Mucosa of stomach (tissue), 1 donor: Measurements from ENCODE around the gene TM4SF18.
A peak's percentile ranks its signal among the peaks of the same experiment; 100 is the strongest.
"Not testable (repeated sequence)": the region's sequence is repeated elsewhere in the genome, so short reads cannot be mapped to it uniquely, and the experiment has no call there.

ENCODE experiments used
- H3K27me3 ChIP-seq: one replicate; pipeline ENCODE4 v1.7.0; 2013; ENCODE audit warnings: mild to moderate bottlenecking, low read length; ENCODE audit not compliant: control insufficient read depth, insufficient read depth
- H3K36me3 ChIP-seq: one replicate; pipeline ENCODE4 v1.7.0; 2013; ENCODE audit warnings: low read length; ENCODE audit not compliant: control insufficient read depth, insufficient read depth
- H3K4me1 ChIP-seq: one replicate; pipeline ENCODE4 v1.7.0; 2013; ENCODE audit warnings: mild to moderate bottlenecking, low read length; ENCODE audit not compliant: control insufficient read depth, insufficient read depth
- H3K4me3 ChIP-seq: one replicate; pipeline ENCODE4 v1.7.0; 2013; ENCODE audit warnings: low read length
- H3K9ac ChIP-seq: one replicate; pipeline ENCODE4 v1.7.0; 2013; ENCODE audit warnings: mild to moderate bottlenecking, low read length, moderate library complexity
- H3K9me3 ChIP-seq: one replicate; pipeline ENCODE4 v1.7.0; 2013; ENCODE audit warnings: mild to moderate bottlenecking, low read length, moderate library complexity; ENCODE audit not compliant: control insufficient read depth
- donor health status: Pancreatic carcinoma.

The TM4SF18 gene

DNA sequence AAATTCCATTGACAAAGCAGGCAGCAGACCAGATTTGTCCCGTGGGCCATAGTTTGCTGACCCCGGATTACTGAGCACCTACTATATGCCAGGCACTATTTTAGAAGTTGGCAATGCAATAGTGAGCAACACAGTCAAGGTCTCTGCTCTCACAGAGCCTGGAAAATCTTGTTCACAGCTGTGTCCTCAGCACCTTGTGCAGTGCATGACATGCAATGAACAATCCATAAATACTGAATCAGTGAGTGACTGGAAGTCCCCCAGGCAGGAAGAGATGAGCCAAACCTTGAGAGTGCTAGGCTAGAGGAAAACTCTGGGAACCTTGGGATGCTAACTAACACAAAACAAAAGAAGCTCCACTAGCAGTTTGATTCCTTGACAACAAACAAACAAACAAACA is 29.6 kb upstream of the TM4SF18 start:
- no peaks in the 10 kb centered on the region for H3K36me3 ChIP-seq
- no peaks in the 10 kb centered on the region for H3K27me3 ChIP-seq
- H3K9me3 ChIP-seq = no peaks in the 10 kb centered on the region
- no peak overlapping the region for H3K4me3 ChIP-seq
- peaks cover 14% of the 10 kb centered on the region for H3K4me1 ChIP-seq
- H3K9ac ChIP-seq = no peak overlapping the region

DNA sequence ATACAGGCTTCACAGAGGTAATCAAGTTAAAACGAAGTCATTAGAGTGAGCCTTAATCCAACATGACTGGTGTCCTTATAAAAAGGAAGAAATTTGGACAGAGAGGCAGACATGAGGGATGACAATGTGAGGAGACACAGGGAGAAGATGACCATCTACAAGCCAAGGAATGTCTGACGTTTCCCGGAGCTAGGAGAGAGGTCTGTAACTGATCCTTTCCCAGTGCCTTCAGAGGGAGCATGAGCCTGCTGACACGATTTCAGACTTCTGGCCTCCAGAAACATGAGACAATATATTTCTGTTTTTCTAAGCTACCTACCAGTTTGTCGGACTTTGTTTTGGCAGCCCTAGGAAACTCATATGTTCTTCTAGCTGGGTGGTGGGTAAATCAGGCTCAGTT is 28.9 kb upstream of the TM4SF18 start:
- Histone ChIP-seq H3K27me3 (no peaks in the 10 kb centered on the region), H3K4me1 (peaks cover 12% of the 10 kb centered on the region), H3K36me3 (no peaks in the 10 kb centered on the region), H3K9ac (no peak overlapping the region), H3K4me3 (no peak overlapping the region), H3K9me3 (no peaks in the 10 kb centered on the region)

DNA sequence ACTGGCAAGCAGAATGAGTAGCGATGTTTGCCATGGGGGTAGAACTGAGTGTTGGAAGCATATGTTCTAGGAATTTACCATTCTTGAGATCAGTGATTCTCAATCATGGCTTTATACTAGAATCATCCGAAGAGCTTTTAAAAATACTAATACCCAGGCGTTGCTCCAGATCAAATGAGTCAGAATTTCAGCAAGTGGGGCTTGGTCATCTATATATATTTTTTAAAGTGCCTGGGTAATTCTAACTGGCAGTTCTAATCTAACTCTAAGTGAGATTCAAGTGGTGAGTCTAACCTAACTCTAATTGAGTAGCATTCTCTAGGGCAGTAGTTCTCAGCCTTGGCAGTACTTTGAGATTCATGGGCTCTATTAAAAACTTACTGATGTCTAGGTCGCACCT is 23.2 kb upstream of the TM4SF18 start:
- no peak overlapping the region for H3K9ac ChIP-seq
- no peaks in the 10 kb centered on the region for H3K9me3 ChIP-seq
- H3K4me3 ChIP-seq = no peak overlapping the region
- no peaks in the 10 kb centered on the region for H3K27me3 ChIP-seq
- H3K36me3 ChIP-seq = no peaks in the 10 kb centered on the region
- H3K4me1 ChIP-seq = peaks cover 33% of the 10 kb centered on the region

DNA sequence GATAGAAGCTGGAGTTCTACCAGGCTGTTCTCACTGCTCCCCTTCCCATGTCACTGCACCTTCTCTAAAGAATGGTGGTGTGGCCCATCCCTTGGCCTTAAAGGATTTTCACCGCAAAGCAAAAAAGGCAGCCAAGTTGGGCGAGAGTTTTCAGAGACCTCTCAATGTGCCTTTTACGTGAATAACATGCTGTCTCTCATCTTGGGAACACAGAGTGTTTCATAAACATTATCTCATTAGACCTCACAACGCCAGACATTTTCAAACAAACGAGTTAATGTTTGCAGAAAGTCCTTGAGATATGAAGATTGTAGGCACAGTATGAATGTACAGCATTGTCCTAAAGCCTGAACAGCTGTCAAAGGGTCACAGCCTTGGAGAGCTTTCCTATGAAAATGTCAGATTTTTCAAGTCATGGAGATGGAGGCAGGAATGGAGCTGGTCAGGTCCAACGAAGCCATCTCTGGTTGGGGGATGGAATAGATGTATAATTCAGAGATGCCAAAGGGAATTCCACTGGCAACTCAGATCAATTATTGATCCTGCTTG is 22.7 kb upstream of the TM4SF18 start:
- no peaks in the 10 kb centered on the region for H3K27me3 ChIP-seq
- no peaks in the 10 kb centered on the region for H3K36me3 ChIP-seq
- H3K4me3 ChIP-seq = no peak overlapping the region
- no peaks in the 10 kb centered on the region for H3K9me3 ChIP-seq
- peak overlapping the region; percentile 3 for H3K9ac ChIP-seq
- peaks cover 33% of the 10 kb centered on the region for H3K4me1 ChIP-seq

DNA sequence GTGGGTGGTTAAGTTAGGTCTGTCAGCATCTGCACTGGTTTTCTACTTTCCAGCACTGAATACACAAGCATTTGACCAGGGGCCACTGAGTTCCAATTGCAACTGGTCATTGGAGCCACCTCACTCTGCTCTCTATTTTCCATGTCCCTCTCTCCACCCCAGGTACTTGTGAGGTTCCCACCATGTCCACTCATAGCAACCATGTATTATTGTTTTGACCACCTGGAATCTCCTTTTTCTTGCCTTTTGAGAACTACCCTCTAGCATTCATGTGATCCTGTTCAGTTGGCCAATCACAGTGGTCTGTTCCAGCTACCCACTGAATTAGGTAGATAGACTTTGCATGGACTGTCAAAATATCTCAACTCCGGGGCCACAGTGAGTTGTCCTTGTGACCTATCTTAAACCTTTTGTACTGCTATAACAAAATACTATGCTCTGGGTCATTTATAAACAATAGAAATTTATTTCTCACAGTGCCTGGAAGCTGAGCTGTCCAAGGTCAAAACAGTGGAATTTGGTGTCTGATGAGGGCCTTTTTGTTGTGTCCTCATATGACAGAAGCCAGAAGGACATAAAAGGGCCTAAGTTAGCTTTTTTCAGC is 20.2 kb upstream of the TM4SF18 start:
- no peaks in the 10 kb centered on the region for H3K36me3 ChIP-seq
- H3K9me3 ChIP-seq = no peaks in the 10 kb centered on the region
- no peaks in the 10 kb centered on the region for H3K27me3 ChIP-seq
- H3K9ac ChIP-seq = no peak overlapping the region
- H3K4me3 ChIP-seq = no peak overlapping the region
- H3K4me1 ChIP-seq = peaks cover 33% of the 10 kb centered on the region

DNA sequence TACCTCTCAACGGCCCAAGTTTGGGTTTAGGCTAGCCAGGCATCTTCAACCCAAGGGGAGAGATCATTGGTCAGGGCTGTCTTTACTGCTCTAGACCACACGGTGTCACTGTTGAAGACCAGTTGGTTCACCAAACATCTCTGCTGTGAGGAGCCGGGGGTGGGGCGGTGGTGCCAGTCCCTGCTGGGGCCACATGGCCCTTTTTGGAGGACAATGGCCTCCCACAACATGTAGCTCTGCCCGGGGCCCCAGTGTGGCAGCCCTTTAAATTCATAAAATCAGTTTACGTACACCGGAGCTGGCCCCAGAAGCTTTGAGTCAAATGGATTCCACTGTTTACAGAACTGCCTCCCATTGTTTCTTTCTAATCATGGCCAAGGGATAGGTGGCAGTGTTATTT is 19.1 kb upstream of the TM4SF18 start:
- Histone ChIP-seq H3K9me3 (no peaks in the 10 kb centered on the region), H3K4me1 (peaks cover 33% of the 10 kb centered on the region), H3K9ac (no peak overlapping the region)

DNA sequence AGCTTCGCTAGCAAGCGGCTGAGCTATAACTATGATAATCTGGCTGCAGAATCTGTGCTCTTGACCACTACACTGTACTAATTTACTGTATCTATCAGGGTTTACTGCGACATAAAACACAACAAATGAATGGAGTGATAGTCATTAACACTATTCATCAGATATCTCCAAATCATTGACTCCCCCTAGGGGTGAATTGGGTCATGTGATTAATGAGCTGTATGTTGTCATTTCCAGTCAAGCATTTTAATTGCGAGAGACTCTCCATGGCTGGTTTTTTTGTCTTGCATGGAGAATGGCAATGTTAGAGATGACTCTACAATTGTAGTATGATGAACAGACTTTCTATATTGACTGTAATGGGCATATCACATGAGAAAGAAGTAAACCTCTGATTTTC is 10.5 kb upstream of the TM4SF18 start:
- Histone ChIP-seq H3K9ac (no peak overlapping the region), H3K36me3 (no peaks in the 10 kb centered on the region), H3K9me3 (no peaks in the 10 kb centered on the region), H3K4me1 (peaks cover 13% of the 10 kb centered on the region), H3K4me3 (no peak overlapping the region), H3K27me3 (no peaks in the 10 kb centered on the region)

More for the DNA sequence above, 19.1 kb upstream of the TM4SF18 start:
- H3K4me3 ChIP-seq = peak overlapping the region; percentile 9
- H3K36me3 ChIP-seq = no peaks in the 10 kb centered on the region
- no peaks in the 10 kb centered on the region for H3K27me3 ChIP-seq

DNA sequence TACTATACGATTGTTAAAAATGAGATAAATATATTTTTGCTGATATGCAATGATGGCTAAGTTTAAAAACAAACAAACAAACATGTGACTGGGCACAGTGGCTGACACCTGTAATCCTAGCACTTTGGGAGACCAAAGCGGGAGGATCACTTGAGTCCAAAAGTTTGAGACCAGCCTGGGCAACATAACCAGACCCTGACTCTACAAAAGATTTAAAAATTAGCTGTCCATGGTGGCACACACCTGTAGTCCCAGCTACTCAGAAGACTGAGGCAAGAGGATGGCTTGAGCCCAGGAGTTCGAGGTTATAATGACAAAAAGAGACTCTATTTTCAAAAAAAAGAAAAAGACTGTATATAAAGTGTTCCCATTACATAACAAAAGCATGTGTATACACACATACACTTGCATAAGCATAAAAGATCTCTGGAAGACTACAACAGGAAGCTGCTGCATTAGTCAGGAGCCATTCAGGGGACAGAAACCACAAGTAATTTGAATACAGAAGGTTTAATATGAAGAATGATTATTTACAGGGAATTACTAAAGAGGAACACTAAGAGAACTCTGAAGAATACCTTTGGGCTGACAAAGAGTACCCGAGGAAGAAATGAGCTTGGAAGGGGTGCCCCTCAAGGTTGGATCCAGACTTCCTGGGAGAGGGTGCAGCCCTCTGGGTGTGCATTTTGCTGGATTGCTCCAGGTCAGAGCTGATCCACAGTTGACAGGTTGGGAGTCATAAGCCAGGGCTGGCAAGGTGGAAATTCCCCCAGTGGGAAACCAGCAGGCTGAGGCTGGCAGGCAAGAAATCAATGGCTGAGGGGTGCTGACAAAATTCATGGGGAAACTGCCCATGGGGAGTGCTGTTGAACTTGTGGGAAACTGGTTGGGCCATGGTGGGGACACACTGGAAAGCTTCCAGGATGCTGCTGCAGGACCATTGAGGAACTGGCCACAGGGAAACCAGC is 9.3 kb upstream of the TM4SF18 start:
- Histone ChIP-seq H3K27me3 (no peaks in the 10 kb centered on the region), H3K4me3 (no peak overlapping the region), H3K4me1 (peaks cover 13% of the 10 kb centered on the region), H3K9me3 (no peaks in the 10 kb centered on the region), H3K36me3 (no peaks in the 10 kb centered on the region), H3K9ac (no peak overlapping the region)

DNA sequence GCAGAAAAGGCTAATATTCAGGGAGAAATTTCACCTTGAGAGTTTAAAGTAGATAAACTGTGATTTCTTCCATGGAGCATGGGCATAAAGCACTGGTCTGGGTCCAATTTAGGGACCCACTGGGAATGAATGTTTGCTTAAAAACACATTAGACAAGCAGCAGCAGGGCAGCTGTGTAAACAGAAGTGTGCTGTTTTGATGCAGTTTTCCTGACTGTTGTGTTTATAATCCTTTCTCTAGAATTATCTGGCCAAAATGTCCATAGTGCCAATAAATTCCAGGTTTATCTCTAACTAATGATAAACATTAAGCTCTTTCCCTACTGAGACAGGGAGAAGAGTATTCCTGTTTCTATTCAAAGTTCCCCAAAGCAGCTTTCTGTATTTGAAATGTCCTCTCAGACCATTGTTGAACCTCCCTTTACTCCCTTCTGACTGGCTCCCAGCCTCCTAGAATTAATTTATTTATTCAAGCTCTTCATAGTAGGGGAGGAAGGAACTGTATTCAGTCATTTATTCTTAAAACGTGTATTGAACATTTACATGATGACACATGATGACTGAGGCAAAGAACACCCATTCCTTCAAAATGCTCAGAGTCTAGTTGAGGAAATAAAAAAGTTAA is 7.0 kb upstream of the TM4SF18 start:
- Histone ChIP-seq H3K9me3 (no peaks in the 10 kb centered on the region), H3K4me3 (no peak overlapping the region), H3K4me1 (peaks cover 13% of the 10 kb centered on the region), H3K36me3 (no peaks in the 10 kb centered on the region), H3K27me3 (no peaks in the 10 kb centered on the region), H3K9ac (no peak overlapping the region)

DNA sequence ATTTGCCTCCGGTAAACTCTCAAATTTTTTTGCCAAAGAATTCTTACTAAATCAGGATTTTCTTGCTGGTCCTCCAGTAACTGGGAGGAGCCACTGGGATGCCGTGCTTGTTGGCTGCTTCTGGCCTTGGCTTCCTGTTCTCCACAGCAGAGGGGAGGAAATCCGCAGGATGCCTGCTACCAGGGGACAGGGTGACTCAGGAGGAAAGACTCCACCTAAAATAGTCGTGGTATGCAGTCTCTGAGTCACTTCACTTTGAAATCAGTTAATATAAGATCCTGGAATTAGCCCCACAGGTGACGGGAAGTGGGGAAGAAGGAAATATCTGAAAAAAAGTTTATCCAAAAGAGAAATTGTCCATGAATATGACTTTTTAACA is 6.5 kb upstream of the TM4SF18 start:
- Histone ChIP-seq H3K4me3 (no peak overlapping the region), H3K9me3 (no peaks in the 10 kb centered on the region), H3K4me1 (peaks cover 13% of the 10 kb centered on the region), H3K27me3 (no peaks in the 10 kb centered on the region), H3K9ac (no peak overlapping the region), H3K36me3 (no peaks in the 10 kb centered on the region)

DNA sequence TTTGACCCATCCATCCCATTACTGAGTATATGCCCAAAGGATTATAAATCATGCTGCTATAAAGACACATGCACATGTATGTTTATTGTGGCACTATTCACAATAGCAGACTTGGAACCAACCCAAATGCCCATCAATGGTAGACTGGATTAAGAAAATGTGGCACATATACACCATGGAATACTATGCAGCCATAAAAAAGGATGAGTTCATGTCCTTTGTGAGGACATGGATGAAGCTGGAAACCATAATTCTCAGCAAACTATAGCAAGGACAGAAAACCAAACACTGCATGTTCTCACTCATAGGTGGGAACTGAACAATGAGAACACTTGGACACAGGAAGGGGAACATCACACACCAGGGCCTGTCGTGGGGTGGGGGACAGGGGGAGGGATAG is 4.0 kb upstream of the TM4SF18 start:
- not testable (repeated sequence) for H3K9me3 ChIP-seq, H3K36me3 ChIP-seq
- peaks cover 19% of the 10 kb centered on the region for H3K4me1 ChIP-seq

DNA sequence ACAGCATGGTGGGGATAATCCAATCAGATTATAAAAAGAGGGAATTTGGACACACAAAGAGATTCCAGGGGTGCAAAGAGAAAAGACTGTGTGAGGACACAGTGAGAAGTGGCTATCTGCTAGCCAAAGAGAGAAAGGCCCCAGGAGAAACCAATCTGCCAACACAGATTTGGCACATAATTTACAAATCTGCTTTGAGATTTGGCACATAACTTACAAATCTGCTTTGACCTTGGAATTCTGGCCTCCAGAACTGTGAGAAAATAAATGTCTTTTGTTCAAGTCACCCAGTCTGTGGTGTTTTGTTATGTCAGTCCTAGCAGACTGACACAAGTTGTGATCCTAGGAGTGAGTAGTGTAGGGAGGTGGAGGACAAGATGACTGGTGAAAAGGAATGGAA is 3.5 kb upstream of the TM4SF18 start:
- Histone ChIP-seq H3K4me3 (no peak overlapping the region), H3K4me1 (peaks cover 22% of the 10 kb centered on the region), H3K9ac (no peak overlapping the region), H3K27me3 (no peaks in the 10 kb centered on the region), H3K9me3 (no peaks in the 10 kb centered on the region), H3K36me3 (no peaks in the 10 kb centered on the region)

More for the DNA sequence above, 4.0 kb upstream of the TM4SF18 start:
- H3K27me3 ChIP-seq, H3K4me3 ChIP-seq, H3K9ac ChIP-seq: not testable (repeated sequence)
